ENCODE results near the gene RAB35.

GRCh38 chr12:120121766-120122293 is 5.3 kb upstream of the RAB35 start:
- no peak for TF ChIP-seq POLR2AphosphoS5 (IDR thresholded peaks at IDR 0.05; ENCODE audit: low read depth, low read length)
- no peak for TF ChIP-seq SIN3A (IDR thresholded peaks at IDR 0.05; ENCODE audit: borderline replicate concordance, insufficient read depth, low read length)
- TF ChIP-seq, protein P1, sequence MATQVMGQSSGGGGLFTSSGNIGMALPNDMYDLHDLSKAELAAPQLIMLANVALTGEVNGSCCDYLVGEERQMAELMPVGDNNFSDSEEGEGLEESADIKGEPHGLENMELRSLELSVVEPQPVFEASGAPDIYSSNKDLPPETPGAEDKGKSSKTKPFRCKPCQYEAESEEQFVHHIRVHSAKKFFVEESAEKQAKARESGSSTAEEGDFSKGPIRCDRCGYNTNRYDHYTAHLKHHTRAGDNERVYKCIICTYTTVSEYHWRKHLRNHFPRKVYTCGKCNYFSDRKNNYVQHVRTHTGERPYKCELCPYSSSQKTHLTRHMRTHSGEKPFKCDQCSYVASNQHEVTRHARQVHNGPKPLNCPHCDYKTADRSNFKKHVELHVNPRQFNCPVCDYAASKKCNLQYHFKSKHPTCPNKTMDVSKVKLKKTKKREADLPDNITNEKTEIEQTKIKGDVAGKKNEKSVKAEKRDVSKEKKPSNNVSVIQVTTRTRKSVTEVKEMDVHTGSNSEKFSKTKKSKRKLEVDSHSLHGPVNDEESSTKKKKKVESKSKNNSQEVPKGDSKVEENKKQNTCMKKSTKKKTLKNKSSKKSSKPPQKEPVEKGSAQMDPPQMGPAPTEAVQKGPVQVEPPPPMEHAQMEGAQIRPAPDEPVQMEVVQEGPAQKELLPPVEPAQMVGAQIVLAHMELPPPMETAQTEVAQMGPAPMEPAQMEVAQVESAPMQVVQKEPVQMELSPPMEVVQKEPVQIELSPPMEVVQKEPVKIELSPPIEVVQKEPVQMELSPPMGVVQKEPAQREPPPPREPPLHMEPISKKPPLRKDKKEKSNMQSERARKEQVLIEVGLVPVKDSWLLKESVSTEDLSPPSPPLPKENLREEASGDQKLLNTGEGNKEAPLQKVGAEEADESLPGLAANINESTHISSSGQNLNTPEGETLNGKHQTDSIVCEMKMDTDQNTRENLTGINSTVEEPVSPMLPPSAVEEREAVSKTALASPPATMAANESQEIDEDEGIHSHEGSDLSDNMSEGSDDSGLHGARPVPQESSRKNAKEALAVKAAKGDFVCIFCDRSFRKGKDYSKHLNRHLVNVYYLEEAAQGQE (IDR thresholded peaks at IDR 0.05; ENCODE audit: insufficient read depth in 1 of 2, low read depth in 2 of 2, low read length in 2 of 2): no peak
- no peak for TF ChIP-seq TAF1 (IDR thresholded peaks at IDR 0.05; ENCODE audit: borderline replicate concordance, insufficient read depth, low read length)

Data from PFSK-1 (cell line).